ENCODE results near the gene ITIH5. TPM values are rescaled to one million over a fixed set of nuclear protein-coding genes. Genes with fewer than 3 reads are reported as not detected.
A peak's percentile ranks its signal among the peaks of the same experiment; 100 is the strongest.

Gene ITIH5
- total RNA-seq, 2 experiments from 2014 or later = not detected

DNA sequence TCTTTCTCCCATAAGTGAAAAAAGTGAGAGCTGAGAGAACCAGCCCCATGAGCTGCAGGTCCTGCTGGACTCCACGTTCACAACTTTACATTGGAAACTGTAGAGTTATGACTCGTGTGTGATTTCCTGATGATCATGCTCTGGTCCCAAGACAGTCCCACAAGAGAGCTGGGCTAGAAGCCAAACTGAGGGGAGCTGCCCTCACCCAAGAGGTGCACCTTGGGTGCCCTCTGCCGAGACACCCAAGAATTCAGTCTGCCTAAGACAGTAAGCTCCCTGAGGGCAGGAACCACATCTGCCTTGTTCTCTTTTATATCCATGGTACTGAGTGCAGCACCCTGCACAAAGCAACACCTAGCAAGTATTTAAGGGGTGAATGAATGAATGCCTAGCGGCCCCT is 143.1 kb downstream of the ITIH5 start:
- POLR2A ChIA-PET = interaction anchor here (1.2 kb wide), 1 partner anchor 14 kb away, joined by 3 read pairs; no protein-coding TSS in a partner anchor
- H2AFZ ChIP-seq (ENCODE audit: low read length) = no peak overlapping the region
- no TSS peak for BruUV-seq (replicated peaks)

DNA sequence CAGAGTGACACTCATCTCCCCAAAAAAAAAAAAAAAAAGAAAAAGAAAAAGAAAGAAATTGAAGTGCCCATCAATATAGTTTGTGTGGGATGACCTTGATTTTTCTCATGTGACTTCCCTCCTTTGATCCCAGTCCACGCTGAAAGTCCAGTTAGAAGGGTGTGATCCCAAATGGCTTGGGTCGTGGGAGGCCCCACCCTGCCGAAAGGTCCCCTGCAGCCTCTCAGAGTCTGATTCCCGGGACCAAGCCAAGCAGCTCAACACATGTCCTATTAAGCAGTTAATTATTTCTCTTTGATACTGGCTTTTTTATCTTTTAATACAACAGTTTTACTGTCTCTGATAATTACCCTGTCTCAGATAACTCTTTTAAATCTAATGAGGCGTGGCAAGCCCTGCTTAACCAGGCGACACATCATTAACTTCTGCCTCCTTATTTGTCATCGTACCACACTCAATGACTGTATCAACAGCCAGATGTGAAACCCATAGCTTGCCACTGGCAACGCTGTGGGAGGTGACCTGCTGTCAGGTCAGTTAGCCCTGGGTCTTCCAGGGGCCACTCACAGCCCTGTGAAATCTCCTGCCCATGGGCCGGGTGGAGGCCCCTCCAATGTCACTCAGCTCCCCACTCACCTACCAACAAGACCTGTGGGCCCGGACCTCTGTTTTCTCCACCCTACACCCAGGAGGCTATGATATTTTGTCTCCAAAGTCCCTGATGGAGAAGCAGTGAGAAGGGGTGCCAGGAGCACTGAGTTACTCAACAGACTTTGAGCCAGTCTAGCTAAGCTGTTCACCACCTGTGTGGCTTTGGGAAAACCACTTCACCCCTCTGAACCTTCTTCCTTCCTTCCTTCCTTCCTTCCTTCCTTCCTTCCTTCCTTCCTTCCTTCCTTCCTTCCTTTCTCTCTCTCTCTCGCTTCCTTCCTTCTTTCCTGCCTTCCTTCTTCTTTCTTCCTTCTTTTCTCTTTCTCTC is 146.0 kb downstream of the ITIH5 start:
- intact Hi-C loops (cut with micrococcal nuclease; ENCODE audit: unreplicated experiment) = loop anchor here (10.0 kb wide), 1 partner anchor 294 kb away; the partner anchor contains the start of gene TAF3
- no TSS peak for BruUV-seq (replicated peaks)
- Histone ChIP-seq H3K4me2 (ENCODE audit: low read length) (peak overlapping the region; percentile 26; the same call in 1 of the 2 replicates), H3K27ac (ENCODE audit: low read depth, low read length, poor library complexity, severe bottlenecking) (no peak overlapping the region), H3K79me2 (ENCODE audit: insufficient read depth, low read depth, low read length) (no peaks in the 10 kb centered on the region), H3K36me3 (ENCODE audit: insufficient read depth, low read length) (no peaks in the 10 kb centered on the region), H2AFZ (ENCODE audit: low read length) (no peak overlapping the region), H4K20me1 (ENCODE audit: insufficient read depth, low read length) (no peaks in the 10 kb centered on the region), H3K4me1 (ENCODE audit: insufficient read depth, low read length, poor library complexity, severe bottlenecking) (peaks cover 16% of the 10 kb centered on the region), H3K9me3 (ENCODE audit: low read length) (no peaks in the 10 kb centered on the region), H3K4me3 (ENCODE audit: low read depth, low read length, poor library complexity, severe bottlenecking) (no peak overlapping the region), H3K9me2 (ENCODE audit: insufficient read depth, low read length) (no peaks in the 10 kb centered on the region)
- no peak for TF ChIP-seq EZH2phosphoT487 (IDR thresholded peaks at IDR 0.05; ENCODE audit: borderline replicate concordance, low read depth, low read length)
- TF ChIP-seq, protein P1, sequence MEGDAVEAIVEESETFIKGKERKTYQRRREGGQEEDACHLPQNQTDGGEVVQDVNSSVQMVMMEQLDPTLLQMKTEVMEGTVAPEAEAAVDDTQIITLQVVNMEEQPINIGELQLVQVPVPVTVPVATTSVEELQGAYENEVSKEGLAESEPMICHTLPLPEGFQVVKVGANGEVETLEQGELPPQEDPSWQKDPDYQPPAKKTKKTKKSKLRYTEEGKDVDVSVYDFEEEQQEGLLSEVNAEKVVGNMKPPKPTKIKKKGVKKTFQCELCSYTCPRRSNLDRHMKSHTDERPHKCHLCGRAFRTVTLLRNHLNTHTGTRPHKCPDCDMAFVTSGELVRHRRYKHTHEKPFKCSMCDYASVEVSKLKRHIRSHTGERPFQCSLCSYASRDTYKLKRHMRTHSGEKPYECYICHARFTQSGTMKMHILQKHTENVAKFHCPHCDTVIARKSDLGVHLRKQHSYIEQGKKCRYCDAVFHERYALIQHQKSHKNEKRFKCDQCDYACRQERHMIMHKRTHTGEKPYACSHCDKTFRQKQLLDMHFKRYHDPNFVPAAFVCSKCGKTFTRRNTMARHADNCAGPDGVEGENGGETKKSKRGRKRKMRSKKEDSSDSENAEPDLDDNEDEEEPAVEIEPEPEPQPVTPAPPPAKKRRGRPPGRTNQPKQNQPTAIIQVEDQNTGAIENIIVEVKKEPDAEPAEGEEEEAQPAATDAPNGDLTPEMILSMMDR (conservative IDR thresholded peaks at IDR 0.05; ENCODE audit: low read length) = no peak
- POLR2A ChIA-PET = interaction anchor here (0.6 to 1.6 kb wide), 8 partner anchors 20 to 62 kb away, joined by 3 to 14 read pairs (median 4); no protein-coding TSS in a partner anchor
- CTCF ChIA-PET (ENCODE audit: unreplicated experiment) = no interaction called here
- DNase-seq (ENCODE audit: low spot score) = no peak

More for the DNA sequence above, 143.1 kb downstream of the ITIH5 start:
- Histone ChIP-seq H3K9me2 (ENCODE audit: insufficient read depth, low read length) (no peaks in the 10 kb centered on the region), H3K36me3 (ENCODE audit: insufficient read depth, low read length) (no peaks in the 10 kb centered on the region), H3K9me3 (ENCODE audit: low read length) (no peaks in the 10 kb centered on the region), H3K27ac (ENCODE audit: low read depth, low read length, poor library complexity, severe bottlenecking) (no peak overlapping the region), H4K20me1 (ENCODE audit: insufficient read depth, low read length) (no peaks in the 10 kb centered on the region), H3K79me2 (ENCODE audit: insufficient read depth, low read depth, low read length) (no peaks in the 10 kb centered on the region), H3K4me1 (ENCODE audit: insufficient read depth, low read length, poor library complexity, severe bottlenecking) (peaks cover 16% of the 10 kb centered on the region), H3K4me2 (ENCODE audit: low read length) (no peak overlapping the region), H3K4me3 (ENCODE audit: low read depth, low read length, poor library complexity, severe bottlenecking) (no peak overlapping the region)
- no peak for DNase-seq (ENCODE audit: low spot score)
- CTCF ChIA-PET (ENCODE audit: unreplicated experiment) = no interaction called here
- TF ChIP-seq, protein P1 (conservative IDR thresholded peaks at IDR 0.05; ENCODE audit: low read length) = peak; percentile 22; the same call in 1 of the 2 replicates
- no peak for TF ChIP-seq EZH2phosphoT487 (IDR thresholded peaks at IDR 0.05; ENCODE audit: borderline replicate concordance, low read depth, low read length)
- intact Hi-C loops (cut with micrococcal nuclease; ENCODE audit: unreplicated experiment) = loop anchor here (10.0 kb wide), 1 partner anchor 291 kb away; the partner anchor contains the start of gene TAF3

All from OCI-LY7 (cell line).